ENCODE results near the gene AOPEP.
A peak's percentile ranks its signal among the peaks of the same experiment; 100 is the strongest.

Gene AOPEP

GRCh38 chr9:95047452-95048224, 321.1 kb downstream of the AOPEP start:
- Histone ChIP-seq H3K4me3 (ENCODE audit: low read length, poor library complexity, severe bottlenecking) (peak overlapping the region; percentile 72), H3K9ac (ENCODE audit: low read depth, low read length, poor library complexity, severe bottlenecking) (no peak overlapping the region), H3K4me2 (ENCODE audit: low read depth, low read length, poor library complexity, severe bottlenecking) (peak overlapping the region; percentile 54), H2AFZ (ENCODE audit: low read length) (no peak overlapping the region), H3F3A (ENCODE audit: low read depth) (0 out of 2 replicates have a peak, but pooled peaks cover 5% of the 10 kb centered on the region), H3K36me3 (ENCODE audit: insufficient read depth, low read length) (no peaks in the 10 kb centered on the region), H4K20me1 (ENCODE audit: insufficient read depth, low read length, poor library complexity, severe bottlenecking) (no peaks in the 10 kb centered on the region), H3K9me2 (replicated peaks; ENCODE audit: low read depth, low read length) (no peaks in the 10 kb centered on the region), H3K9me3 (ENCODE audit: insufficient read depth, low read depth, low read length) (no peaks in the 10 kb centered on the region), H3K27me3 (ENCODE audit: insufficient read depth, low read length, poor library complexity, severe bottlenecking) (no peaks in the 10 kb centered on the region), H3K79me2 (ENCODE audit: insufficient read depth, low read length) (no peaks in the 10 kb centered on the region; the same call in 1 of the 2 replicates), H3K4me1 (ENCODE audit: insufficient read depth, low read length, poor library complexity, severe bottlenecking) (peaks cover 7% of the 10 kb centered on the region)
- TF ChIP-seq CTCF (conservative IDR thresholded peaks at IDR 0.05; ENCODE audit: low read length): no peak
- TF ChIP-seq EZH2phosphoT487 (IDR thresholded peaks at IDR 0.05; ENCODE audit: borderline replicate concordance): no peak

GRCh38 chr9:95048225-95049087, 322.0 kb downstream of the AOPEP start:
- TF ChIP-seq CTCF (conservative IDR thresholded peaks at IDR 0.05; ENCODE audit: low read length): no peak
- TF ChIP-seq EZH2phosphoT487 (IDR thresholded peaks at IDR 0.05; ENCODE audit: borderline replicate concordance): no peak
- Histone ChIP-seq H4K20me1 (ENCODE audit: insufficient read depth, low read length, poor library complexity, severe bottlenecking) (no peaks in the 10 kb centered on the region), H3K4me1 (ENCODE audit: insufficient read depth, low read length, poor library complexity, severe bottlenecking) (peaks cover 5% of the 10 kb centered on the region), H3F3A (ENCODE audit: low read depth) (0 out of 2 replicates have a peak, but pooled peaks cover 5% of the 10 kb centered on the region), H3K4me2 (ENCODE audit: low read depth, low read length, poor library complexity, severe bottlenecking) (peak overlapping the region; percentile 54), H3K4me3 (ENCODE audit: low read length, poor library complexity, severe bottlenecking) (peak overlapping the region; percentile 72), H3K9me2 (replicated peaks; ENCODE audit: low read depth, low read length) (no peaks in the 10 kb centered on the region), H3K79me2 (ENCODE audit: insufficient read depth, low read length) (no peaks in the 10 kb centered on the region; the same call in 1 of the 2 replicates), H3K9ac (ENCODE audit: low read depth, low read length, poor library complexity, severe bottlenecking) (peak overlapping the region; percentile 50), H2AFZ (ENCODE audit: low read length) (peak overlapping the region; percentile 30; the same call in 1 of the 2 replicates), H3K9me3 (ENCODE audit: insufficient read depth, low read depth, low read length) (no peaks in the 10 kb centered on the region), H3K36me3 (ENCODE audit: insufficient read depth, low read length) (no peaks in the 10 kb centered on the region), H3K27me3 (ENCODE audit: insufficient read depth, low read length, poor library complexity, severe bottlenecking) (no peaks in the 10 kb centered on the region)

- no peaks in the 10 kb centered on the region for H3K4me1 ChIP-seq (ENCODE audit: insufficient read depth, low read length, poor library complexity, severe bottlenecking)
These were observed 323.3 kb downstream of the AOPEP start for GRCh38 chr9:95049761-95050160.

More at GRCh38 chr9:95049761-95050160, 323.3 kb downstream of the AOPEP start:
- H3K9me3 ChIP-seq (ENCODE audit: insufficient read depth, low read depth, low read length): no peaks in the 10 kb centered on the region
- H3K27me3 ChIP-seq (ENCODE audit: insufficient read depth, low read length, poor library complexity, severe bottlenecking): no peaks in the 10 kb centered on the region
- TF ChIP-seq CTCF (conservative IDR thresholded peaks at IDR 0.05; ENCODE audit: low read length) (no peak), EZH2phosphoT487 (IDR thresholded peaks at IDR 0.05; ENCODE audit: borderline replicate concordance) (no peak)
- H3K4me3 ChIP-seq (ENCODE audit: low read length, poor library complexity, severe bottlenecking): no peak overlapping the region
- no peak overlapping the region for H3K9ac ChIP-seq (ENCODE audit: low read depth, low read length, poor library complexity, severe bottlenecking)
- 0 out of 2 replicates have a peak, but pooled peaks cover 5% of the 10 kb centered on the region for H3F3A ChIP-seq (ENCODE audit: low read depth)
- H3K9me2 ChIP-seq (replicated peaks; ENCODE audit: low read depth, low read length): no peaks in the 10 kb centered on the region
- H4K20me1 ChIP-seq (ENCODE audit: insufficient read depth, low read length, poor library complexity, severe bottlenecking): no peaks in the 10 kb centered on the region
- no peak overlapping the region for H2AFZ ChIP-seq (ENCODE audit: low read length)
- no peaks in the 10 kb centered on the region; the same call in 1 of the 2 replicates for H3K79me2 ChIP-seq (ENCODE audit: insufficient read depth, low read length)
- H3K36me3 ChIP-seq (ENCODE audit: insufficient read depth, low read length): no peaks in the 10 kb centered on the region
- peak overlapping the region; percentile 54 for H3K4me2 ChIP-seq (ENCODE audit: low read depth, low read length, poor library complexity, severe bottlenecking)
